Stimulated activated CD4-positive, alpha-beta T cell treated with anti-CD3 and anti-CD28 coated beads, Interleukin-12 subunit alpha, Interleukin-12 subunit beta, amount 100 ng/mL, for 4 hours (primary cell): ENCODE data around the gene VIM.

Experiments used
- DNase-seq: peaks from one replicate; pipeline ENCODE4 v3.0.0-alpha.2; 2020

The VIM gene

GRCh38 chr10:17228091-17229015, at the start of gene VIM:
Gene VIM (plus strand): TSS chr10:17228241. CDS start chr10:17229423, 1,182 bp downstream.
- DNase-seq, result peak; percentile 78

GRCh38 chr10:17179002-17179401, 49.0 kb upstream of the VIM start:
- DNase-seq, result no peak

DNA sequence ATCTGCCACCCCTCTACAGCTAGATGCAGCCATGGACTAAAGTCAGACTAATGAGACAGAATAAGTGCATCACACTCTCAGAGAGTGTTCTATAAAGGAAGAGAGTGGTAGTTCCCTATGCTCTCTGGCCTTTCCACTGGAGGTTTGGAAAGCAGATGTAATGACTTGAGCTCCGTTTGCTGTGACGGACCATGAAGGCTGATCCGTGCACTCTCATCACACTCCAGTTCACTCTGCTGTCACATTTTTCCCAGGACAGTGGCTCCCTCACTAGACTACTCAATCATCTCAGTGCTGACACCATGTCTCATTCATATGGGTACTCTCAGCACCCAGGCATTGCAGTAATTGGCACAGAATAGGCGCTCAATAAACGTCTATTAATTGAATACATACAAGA, 46.9 kb upstream of the VIM start:
- DNase-seq, result no peak

DNA sequence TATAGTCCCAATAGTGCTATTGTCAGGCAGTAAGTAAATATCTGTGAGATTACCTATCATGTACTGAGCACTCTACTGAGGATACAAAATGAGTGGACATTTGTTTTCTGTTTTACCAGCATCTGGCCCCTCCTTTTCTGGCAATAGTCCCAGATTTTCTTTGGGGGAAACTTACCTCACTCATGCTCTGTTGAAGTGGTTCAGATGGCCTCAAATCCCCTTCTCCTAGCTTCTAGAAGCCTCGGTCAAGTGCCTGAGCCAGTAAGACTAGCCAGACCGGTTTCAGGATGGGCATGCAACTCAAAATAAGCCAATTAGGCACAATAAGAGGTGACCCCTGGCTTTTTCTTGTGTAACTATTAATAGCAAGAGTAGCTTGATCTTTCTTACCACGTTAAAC, 46.3 kb upstream of the VIM start:
- DNase-seq, result no peak

DNA sequence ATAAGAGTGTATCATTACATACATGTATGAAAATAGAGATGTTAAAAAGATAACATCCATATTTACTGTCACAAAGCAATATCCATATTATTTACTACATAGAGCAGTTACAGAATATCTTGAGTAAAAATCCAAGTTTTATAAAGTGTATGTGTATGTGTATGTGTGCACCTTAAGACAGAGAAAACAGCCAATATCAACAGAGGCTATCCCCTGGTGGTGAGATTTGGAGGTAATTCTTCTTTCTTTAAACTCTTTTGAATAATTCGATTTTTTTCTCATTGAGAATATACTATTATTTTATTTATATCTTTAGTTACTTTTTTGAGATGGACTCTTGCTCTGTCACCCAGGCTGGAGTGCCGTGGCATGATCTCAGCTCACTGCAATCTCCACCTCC, 44.9 kb upstream of the VIM start:
- DNase-seq, result no peak

- DNase-seq, result no peak
These were observed 42.2 kb upstream of the VIM start for GRCh38 chr10:17185873-17186272.

DNA sequence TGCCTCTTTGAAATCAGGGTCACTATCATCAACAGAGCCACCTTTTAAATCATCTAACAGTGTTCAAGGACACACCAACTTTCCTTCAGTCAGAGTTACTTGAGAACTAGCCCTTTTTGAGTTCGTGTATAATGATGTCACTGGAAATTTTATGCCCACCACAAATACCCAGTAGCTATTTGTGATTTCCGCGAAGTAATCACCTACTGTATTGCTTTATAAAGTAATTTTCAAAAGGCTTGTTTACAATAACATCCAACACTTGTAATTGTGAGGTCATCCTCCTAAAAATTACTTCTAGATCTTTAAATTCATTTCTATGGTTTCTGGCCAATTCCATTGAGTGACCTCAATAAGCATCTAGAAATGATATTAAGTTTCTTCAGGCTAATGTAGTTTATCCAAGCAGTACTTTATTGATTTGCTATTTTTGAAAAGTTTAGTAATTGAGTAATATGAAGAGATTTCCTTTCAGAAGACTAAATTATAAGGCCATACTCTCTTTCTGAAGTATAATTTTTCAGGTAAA, 39.3 kb upstream of the VIM start:
- DNase-seq, result no peak

DNA sequence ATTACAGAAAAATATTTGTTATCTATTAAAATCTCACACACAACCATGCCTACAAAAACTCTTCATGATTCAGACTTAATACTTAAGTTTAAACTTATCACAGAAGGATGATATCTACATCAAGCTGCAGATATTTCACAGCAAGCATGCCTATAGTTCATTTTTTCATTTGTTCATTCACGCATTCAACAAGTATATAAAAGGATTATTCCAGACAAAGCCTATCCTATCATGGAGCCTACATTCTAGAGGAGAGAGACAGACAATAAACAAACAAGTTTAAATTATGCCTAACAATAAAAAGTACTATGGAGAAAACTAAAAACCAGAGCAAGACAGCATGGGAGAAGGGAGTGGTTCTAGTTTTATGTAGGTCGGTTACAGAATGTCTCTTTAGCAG, 37.4 kb upstream of the VIM start:
- no peak for DNase-seq

DNA sequence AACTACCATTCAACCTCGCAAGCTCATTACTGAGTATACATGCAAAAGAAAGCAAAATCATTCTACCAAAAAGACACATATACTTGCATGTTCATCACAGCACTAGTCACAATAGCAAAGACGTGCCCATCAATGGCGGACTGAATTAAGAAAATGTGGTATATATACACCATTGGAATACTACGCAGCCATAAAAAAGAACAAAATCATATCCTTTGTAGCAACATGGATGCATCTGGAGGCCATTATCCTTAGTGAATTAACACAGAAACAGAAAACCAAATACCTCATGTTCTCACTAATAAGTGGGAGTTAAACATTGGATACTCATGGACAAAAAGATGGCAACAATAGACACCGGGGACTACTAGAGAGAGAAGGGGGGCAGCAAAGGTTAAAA, 33.0 kb upstream of the VIM start:
- no peak for DNase-seq

DNA sequence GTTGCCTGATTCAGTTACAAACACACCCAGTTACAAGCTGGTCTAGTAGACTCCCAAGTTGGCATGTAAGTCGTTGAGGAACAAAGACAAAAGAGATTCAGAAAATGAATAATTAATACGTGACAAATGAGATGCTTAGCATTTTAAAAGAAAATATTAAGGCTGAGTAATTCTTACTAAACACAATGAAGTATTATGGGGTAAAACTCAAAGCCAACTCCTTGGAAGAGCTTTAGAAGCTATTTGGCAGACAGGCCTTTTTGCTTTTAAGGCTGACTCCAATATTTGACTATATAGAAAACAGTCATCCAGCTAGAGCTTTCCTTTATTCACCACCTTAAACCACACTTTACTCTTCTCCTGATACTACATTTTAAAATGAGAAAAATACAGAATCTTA, 32.0 kb upstream of the VIM start:
- DNase-seq, result no peak

- no peak for DNase-seq
These were observed 31.5 kb upstream of the VIM start for GRCh38 chr10:17196573-17196972.

- no peak for DNase-seq
These were observed 28.7 kb upstream of the VIM start for GRCh38 chr10:17199351-17199804.

GRCh38 chr10:17200001-17200911, 27.8 kb upstream of the VIM start:
- no peak for DNase-seq

- DNase-seq, result peak; percentile 77
These were observed 26.9 kb upstream of the VIM start, which contains the start of gene TRDMT1 for GRCh38 chr10:17200912-17201793. Gene TRDMT1 (minus strand): TSS chr10:17201672. CDS start chr10:17201634, 38 bp downstream.

DNA sequence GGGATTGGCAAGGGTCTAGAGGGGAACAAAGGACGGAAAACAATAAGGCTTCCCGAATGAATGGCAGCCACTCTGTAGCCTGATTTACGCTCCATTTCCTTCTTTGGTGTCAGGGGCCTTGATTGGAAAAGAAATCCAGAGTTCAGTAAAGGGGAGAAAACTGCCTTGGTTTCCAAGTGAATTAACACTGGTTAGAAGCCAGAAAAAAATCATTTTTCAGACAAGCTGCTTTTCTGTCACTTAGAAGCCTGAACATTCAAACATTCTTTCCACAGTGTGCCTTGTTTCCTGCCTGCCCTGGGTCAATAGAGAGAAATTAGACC, 26.3 kb upstream of the VIM start:
- no peak for DNase-seq

GRCh38 chr10:17202506-17202905, 25.5 kb upstream of the VIM start:
- DNase-seq, result no peak

- no peak for DNase-seq
These were observed 25.0 kb upstream of the VIM start for GRCh38 chr10:17202999-17203398.

DNA sequence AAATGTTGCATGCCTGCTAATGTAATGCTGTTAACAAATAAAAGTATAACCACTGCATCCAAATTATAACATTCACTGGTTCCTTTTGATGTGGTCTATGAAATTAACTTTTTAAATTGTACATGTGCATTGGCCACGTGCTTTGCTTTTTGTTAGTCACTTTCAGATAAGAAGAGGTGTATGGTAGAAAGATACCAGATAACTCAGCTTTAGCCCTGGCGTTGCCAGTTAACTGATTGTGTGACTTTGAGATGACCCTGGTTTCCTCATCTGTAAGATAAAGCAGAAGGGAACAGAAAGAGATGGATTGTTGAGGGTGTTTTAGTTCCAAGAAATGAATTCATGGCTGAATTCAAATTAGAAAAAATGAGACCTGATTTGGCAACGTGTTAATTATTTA, 24.6 kb upstream of the VIM start:
- DNase-seq, result no peak

- no peak for DNase-seq
These were observed 21.8 kb upstream of the VIM start for GRCh38 chr10:17206210-17206709.

DNA sequence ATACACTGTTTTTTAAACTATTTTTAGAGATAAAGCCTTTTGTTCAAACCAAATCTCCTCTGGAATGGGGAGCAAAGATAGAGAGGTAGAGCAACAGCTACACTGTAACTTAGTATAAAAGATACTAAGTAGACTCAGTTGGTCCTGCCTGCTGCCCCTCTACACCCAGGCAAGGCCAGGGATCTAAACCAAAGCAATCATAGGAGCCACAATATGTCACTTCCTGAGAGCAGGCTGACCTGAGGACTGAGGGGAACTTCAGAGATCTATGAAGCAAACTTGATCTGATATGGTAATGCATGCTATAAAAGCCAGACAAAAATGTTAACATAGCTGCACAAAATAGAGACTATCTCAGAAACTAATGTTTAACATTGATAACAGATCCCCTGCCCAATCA, 19.6 kb upstream of the VIM start:
- no peak for DNase-seq

DNA sequence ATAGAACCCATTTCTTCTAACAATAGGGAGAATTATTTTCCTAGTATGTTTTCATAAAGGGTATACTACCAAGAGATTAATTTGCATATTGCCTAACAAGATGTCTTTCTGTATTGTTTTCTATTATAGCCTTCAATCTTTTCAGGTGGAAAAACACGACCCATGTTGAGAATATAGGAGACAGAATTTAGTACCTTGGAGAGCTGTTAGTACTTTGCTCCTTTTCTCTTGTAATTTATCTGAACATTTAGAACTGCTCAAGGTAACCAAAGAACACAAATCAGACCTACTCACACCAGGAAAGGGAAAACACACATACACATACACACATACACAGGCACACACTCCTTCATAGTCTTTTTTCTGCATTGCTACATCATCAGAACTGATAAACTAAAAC, 18.7 kb upstream of the VIM start:
- DNase-seq, result no peak

DNA sequence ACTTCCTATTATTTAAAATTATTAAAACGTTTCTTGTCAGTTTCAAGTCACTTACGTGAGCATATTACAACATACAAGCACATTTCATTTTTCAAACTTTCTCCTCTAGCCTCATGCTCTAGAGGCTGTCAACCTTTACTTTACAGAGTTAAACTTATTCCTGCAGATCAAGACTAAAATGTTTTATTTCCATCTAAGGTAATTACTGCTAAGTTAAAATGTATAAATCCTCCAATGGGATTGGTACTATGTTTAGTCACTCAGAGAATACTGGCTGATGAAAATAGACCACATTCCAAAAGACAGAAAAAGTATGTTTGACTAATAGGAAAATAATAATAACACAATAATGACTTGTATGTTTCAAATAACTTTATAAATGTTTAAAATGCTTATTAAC, 18.2 kb upstream of the VIM start:
- DNase-seq, result no peak
